ENCODE results near the gene COG8. TPM values are rescaled to one million over a fixed set of nuclear protein-coding genes. Genes with fewer than 3 reads are reported as not detected.
A peak's percentile ranks its signal among the peaks of the same experiment; 100 is the strongest.

The COG8 gene
- total and polyA plus RNA-seq, 9 of the 15 experiments (the other 6 are each of a cell fraction or from before 2014, with no cell fraction given) = 3.7 to 42.6 (median 30.1) TPM

GRCh38 chr16:69318177-69318910 lies 21.0 kb downstream of the COG8 start:
- Histone ChIP-seq H2AFZ (ENCODE audit: low read depth, low read length) (no peak overlapping the region), H3K27me3 (ENCODE audit: control insufficient read depth in 2 of 2, insufficient read depth in 2 of 2, low read length in 2 of 2) (no peaks in the 10 kb centered on the region), H3K4me2 (ENCODE audit: insufficient read depth, low read length) (no peak overlapping the region), H3K9me3 (replicated peaks; ENCODE audit: control insufficient read depth, insufficient read depth, low read depth, low read length) (no peaks in the 10 kb centered on the region), H3K36me3 (ENCODE audit: control insufficient read depth, insufficient read depth, low read length) (peaks cover 94% of the 10 kb centered on the region), H3K79me2 (ENCODE audit: control insufficient read depth, insufficient read depth, low read length) (peaks cover 39% of the 10 kb centered on the region), H3K4me1 (replicated peaks in 1 of 2; ENCODE audit: control insufficient read depth in 2 of 2, insufficient read depth in 2 of 2, low read length in 2 of 2) (peaks cover 2 to 14% of the 10 kb centered on the region in 2 experiments; a peak in 4 of 5 replicates), H4K20me1 (replicated peaks; ENCODE audit: control insufficient read depth, insufficient read depth, low read length) (peaks cover 10% of the 10 kb centered on the region; the same call in 1 of the 2 replicates), H3K9me1 (ENCODE audit: control insufficient read depth, insufficient read depth, low read length) (no peaks in the 10 kb centered on the region), H3K9ac (ENCODE audit: insufficient read depth in 1 of 2, low read depth in 2 of 2, low read length in 2 of 2) (no peak overlapping the region; a peak in 1 of 4 replicates), H3K27ac (ENCODE audit: extremely low read depth, low read depth, low read length) (no peak overlapping the region), H3K4me3 (no peak overlapping the region)
- intact Hi-C loops (cut with micrococcal nuclease) (no loop called here), in situ Hi-C loops (cut with MboI) (no loop called here)
- no peak for ATAC-seq
- TF ChIP-seq MCM7 (IDR thresholded peaks at IDR 0.05) (no peak), SRSF3 (IDR thresholded peaks at IDR 0.05; ENCODE audit: insufficient read depth, low read length) (no peak), ZNF778 (CRISPR knock-in tag; IDR thresholded peaks at IDR 0.05) (no peak), POLR2G (IDR thresholded peaks at IDR 0.05; ENCODE audit: low read depth, low read length) (peak; percentile 35; the same call in 1 of the 2 replicates), ZBTB1 (CRISPR knock-in tag; IDR thresholded peaks at IDR 0.05; ENCODE audit: borderline replicate concordance, low read depth) (no peak), CEBPB (tag; IDR thresholded peaks at IDR 0.05) (no peak), ARHGAP35 (IDR thresholded peaks at IDR 0.05; ENCODE audit: partially characterized antibody) (no peak), HNRNPH1 (optimal IDR thresholded peaks at IDR 0.05; ENCODE audit: low read depth, low read length) (no peak), SMAD3 (CRISPR knock-in tag; conservative IDR thresholded peaks at IDR 0.05) (no peak), CBX1 (IDR thresholded peaks at IDR 0.05; ENCODE audit: low read depth) (no peak), RBFOX2 (IDR thresholded peaks at IDR 0.05; ENCODE audit: low read depth, low read length) (peak; percentile 43; the same call in 1 of the 2 replicates)
- ChIA-PET CTCF (ENCODE audit: low intra/inter-chr PET ratio) (no interaction called here), POLR2A (interaction anchor here (0.6 to 5.5 kb wide), 5 partner anchors 10 to 406 kb away, joined by 3 to 51 read pairs (median 3); partner anchors contain the start of gene PDF)
- no peak for FAIRE-seq
- BruUV-seq (replicated peaks) = no TSS peak
- no peak for DNase-seq (ENCODE audit: extremely low read depth in 1 of 4, low spot score in 3 of 4)
- 91% methylated on average over 24 of the region's 30 CpGs for WGBS (ENCODE audit: insufficient coverage, low coverage, missing lambda C conversion rate)

Data from K562 (cell line).